NB4 (cell line): ENCODE data around the gene TTYH3.

Source experiments
- CTCF ChIP-seq: IDR thresholded peaks from one replicate; pipeline ENCODE4 v1.5.1; 2012; ENCODE audit warnings: low read depth, low read length
- POLR2A ChIP-seq: IDR thresholded peaks from 2 replicates; pipeline ENCODE4 v1.6.1; 2011; ENCODE audit warnings: mild to moderate bottlenecking; ENCODE audit not compliant: insufficient read length; ENCODE audit errors: extremely low read depth

DNA sequence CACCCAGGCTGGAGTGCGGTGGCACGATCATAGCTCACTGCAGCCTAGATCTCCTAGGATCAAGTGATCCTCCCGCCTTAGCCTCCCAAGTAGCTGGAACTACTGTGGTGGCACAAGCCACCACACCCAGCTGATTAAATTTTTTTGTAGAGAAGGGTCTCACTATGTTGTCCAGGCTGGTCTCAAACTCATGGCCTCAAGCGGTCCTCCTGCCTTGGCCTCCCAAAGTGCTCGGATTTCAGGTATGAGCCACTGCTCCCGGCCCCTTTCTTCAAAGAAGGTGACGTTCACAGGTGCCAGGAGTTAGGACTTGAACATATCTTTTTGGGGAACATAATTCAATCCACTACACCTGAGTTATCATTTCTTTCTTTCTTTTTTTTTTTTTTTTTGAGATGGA, 2.9 kb upstream of the TTYH3 start:
- TF ChIP-seq POLR2A (no peak), CTCF (no peak)
